PC-3 (cell line): Measurements from ENCODE around the gene TBC1D24. TPM values are rescaled to one million over a fixed set of nuclear protein-coding genes. Genes with fewer than 3 reads are reported as not detected.
"Not testable (repeated sequence)": the region's sequence is repeated elsewhere in the genome, so short reads cannot be mapped to it uniquely, and the experiment has no call there.

Experiments
- ATAC-seq: fragments of 200-7000 bp; cut with Tn5 transposase; 2 replicates; pipeline ENCODE4 v1.9.1; 2020; ENCODE audit warnings: mild to moderate bottlenecking, moderate library complexity
- BruUV-seq: library from RNA; stranded (reverse); fragments of 400-500 nt; replicated peaks from 2 replicates; lab custom pipeline; 2021; lab: Mats Ljungman, UMichigan
- CTCF ChIA-PET: fragments of 300-600 bp; sonication (Branson Sonifier 250); formaldehyde crosslinking; loops from one replicate; lab custom pipeline; 2022; ENCODE audit warnings: antibody characterized with exemption; lab: Charles Lee
- POLR2A ChIA-PET: fragments of 300-600 bp; sonication (Branson Sonifier 250); formaldehyde crosslinking; loops from one replicate; lab custom pipeline; 2022; ENCODE audit warnings: antibody characterized with exemption; ENCODE audit not compliant: unreplicated experiment; lab: Charles Lee
- DNase-seq: peaks from one replicate; pipeline ENCODE4 v3.0.0-alpha.2; 2015
- H2AFZ ChIP-seq: fragments of 300-600 bp; sonication (generic); 2 replicates; pipeline ENCODE4 v1.6.0; 2016; ENCODE audit warnings: antibody characterized with exemption, low read length
- H3F3A ChIP-seq: fragments of 300-600 bp; sonication (generic); one replicate; pipeline ENCODE4 v1.6.0; 2017; ENCODE audit warnings: antibody characterized with exemption, low read length, control low read depth, mild to moderate bottlenecking; ENCODE audit not compliant: unreplicated experiment
- H3K27ac ChIP-seq: fragments of 300-600 bp; sonication (generic); 2 replicates; pipeline ENCODE4 v1.5.1; 2016; ENCODE audit warnings: mild to moderate bottlenecking, low read length
- H3K27me3 ChIP-seq: fragments of 300-600 bp; sonication (generic); 2 replicates; pipeline ENCODE4 v1.6.1; 2016; ENCODE audit warnings: low read length, mixed read lengths
- H3K36me3 ChIP-seq: fragments of 300-600 bp; sonication (generic); 2 replicates; pipeline ENCODE4 v1.6.1; 2016; ENCODE audit warnings: low read depth, mixed run types, low read length, mixed read lengths
- H3K4me1 ChIP-seq: fragments of 300-600 bp; sonication (generic); 2 replicates; pipeline ENCODE4 v1.5.1; 2016; ENCODE audit warnings: low read length; ENCODE audit not compliant: insufficient read depth
- H3K4me2 ChIP-seq: fragments of 300-600 bp; sonication (generic); 2 replicates; pipeline ENCODE4 v1.6.0; 2016; ENCODE audit warnings: low read length
- H3K4me3 ChIP-seq: fragments of 300-600 bp; sonication (generic); 2 replicates; pipeline ENCODE4 v1.5.1; 2016; ENCODE audit warnings: mild to moderate bottlenecking, low read length, mixed read lengths
- H3K79me2 ChIP-seq: fragments of 300-600 bp; sonication (generic); 2 replicates; pipeline ENCODE4 v1.6.1; 2017; ENCODE audit warnings: low read length, mixed read lengths
- H3K9ac ChIP-seq: fragments of 300-600 bp; sonication (generic); 2 replicates; pipeline ENCODE4 v1.6.0; 2016; ENCODE audit warnings: mild to moderate bottlenecking, low read length
- H3K9me2 ChIP-seq: fragments of 300-600 bp; sonication (generic); replicated peaks from 2 replicates; pipeline ENCODE4 v1.6.1; 2016; ENCODE audit warnings: mixed run types, low read length, mixed read lengths
- H3K9me3 ChIP-seq: fragments of 300-600 bp; sonication (generic); 2 replicates; pipeline ENCODE4 v1.6.1; 2016; ENCODE audit warnings: low read length, mixed read lengths
- H4K20me1 ChIP-seq: fragments of 300-600 bp; sonication (generic); 2 replicates; pipeline ENCODE4 v1.6.1; 2016; ENCODE audit warnings: low read length, mixed read lengths
- CTCF ChIP-seq: fragments of 300-600 bp; sonication (generic); conservative IDR thresholded peaks from 2 replicates; pipeline ENCODE4 v1.5.1; 2017; ENCODE audit warnings: antibody characterized with exemption, low read depth, mild to moderate bottlenecking, low read length
- EZH2 ChIP-seq: fragments of 300-600 bp; sonication (generic); IDR thresholded peaks from one replicate; pipeline ENCODE4 v1.6.1; 2017; ENCODE audit warnings: antibody characterized with exemption, mild to moderate bottlenecking, low read length; ENCODE audit not compliant: unreplicated experiment
- EZH2phosphoT487 ChIP-seq: fragments of 300-600 bp; sonication (generic); IDR thresholded peaks from 2 replicates; pipeline ENCODE4 v1.6.1; 2018; ENCODE audit warnings: mild to moderate bottlenecking, antibody characterized with exemption, low read length, borderline replicate concordance
- intact Hi-C: fragments of 100-400 bp; cut with micrococcal nuclease; formaldehyde crosslinking; loops from 2 replicates; pipeline ENCODE4 v1.9.0; 2023
- total RNA-seq: library from RNA; depleted of rRNA; stranded (reverse); fragments of >200 nt; gene quantifications from 2 replicates; pipeline ENCODE4 v1.2.3, GENCODE V29; 2014

Gene TBC1D24
- total RNA-seq, 1 experiment from 2014 or later, result 15.2 TPM

GRCh38 chr16:2533912-2534311 is 59.0 kb downstream of the TBC1D24 start:
- H3K9me3 ChIP-seq, result no peaks in the 10 kb centered on the region
- CTCF ChIA-PET, result no interaction called here

GRCh38 chr16:2534335-2534734 is 59.4 kb downstream of the TBC1D24 start:
- BruUV-seq, result not testable (repeated sequence)

More at GRCh38 chr16:2533912-2534311, 59.0 kb downstream of the TBC1D24 start:
- Histone ChIP-seq H3K27me3 (no peaks in the 10 kb centered on the region), H3K79me2 (peaks cover 5% of the 10 kb centered on the region), H3K9me2 (no peaks in the 10 kb centered on the region), H3K9ac (no peak overlapping the region), H3K36me3 (no peaks in the 10 kb centered on the region), H3K4me2 (no peak overlapping the region), H2AFZ (no peak overlapping the region), H4K20me1 (no peaks in the 10 kb centered on the region), H3K4me1 (peaks cover 9% of the 10 kb centered on the region; the same call in 1 of the 2 replicates), H3F3A (no peaks in the 10 kb centered on the region), H3K4me3 (no peak overlapping the region), H3K27ac (no peak overlapping the region)
- no peak for ATAC-seq
- no TSS peak for BruUV-seq
- POLR2A ChIA-PET, result no interaction called here
- intact Hi-C loops, result no loop called here
- TF ChIP-seq CTCF (no peak), EZH2phosphoT487 (no peak), EZH2 (no peak)
- DNase-seq, result no peak

GRCh38 chr16:2535625-2536013 is 60.7 kb downstream of the TBC1D24 start:
- Histone ChIP-seq H3K9me2 (no peaks in the 10 kb centered on the region), H3K79me2 (peaks cover 22% of the 10 kb centered on the region), H3K9me3 (no peaks in the 10 kb centered on the region), H3F3A (no peaks in the 10 kb centered on the region), H3K27ac (no peak overlapping the region), H2AFZ (no peak overlapping the region), H3K27me3 (no peaks in the 10 kb centered on the region), H3K4me3 (no peak overlapping the region), H3K36me3 (no peaks in the 10 kb centered on the region), H3K4me1 (peaks cover 9% of the 10 kb centered on the region; the same call in 1 of the 2 replicates), H4K20me1 (no peaks in the 10 kb centered on the region), H3K4me2 (no peak overlapping the region), H3K9ac (no peak overlapping the region)
- ChIA-PET POLR2A (no interaction called here), CTCF (no interaction called here)
- intact Hi-C loops, result no loop called here
- ATAC-seq, result no peak
- BruUV-seq, result no TSS peak
- TF ChIP-seq EZH2phosphoT487 (no peak), CTCF (no peak), EZH2 (no peak)
- DNase-seq, result no peak

More at GRCh38 chr16:2534335-2534734, 59.4 kb downstream of the TBC1D24 start:
- H3K9me2 ChIP-seq, H3F3A ChIP-seq, H3K27me3 ChIP-seq, H2AFZ ChIP-seq, H3K4me1 ChIP-seq, H3K4me2 ChIP-seq, H3K79me2 ChIP-seq, H3K9me3 ChIP-seq, H3K36me3 ChIP-seq, H4K20me1 ChIP-seq, H3K9ac ChIP-seq, DNase-seq, POLR2A ChIA-PET, H3K4me3 ChIP-seq, CTCF ChIA-PET, intact Hi-C loops, H3K27ac ChIP-seq, ATAC-seq: not testable (repeated sequence)
